WI38 (cell line): Measurements from ENCODE around the gene INTS11.

ENCODE experiments used
- H3K4me3 ChIP-seq: 2 replicates; pipeline ENCODE4 v1.5.1; 2011; ENCODE audit warnings: low read depth, mild to moderate bottlenecking, control low read depth, low read length
- TF ChIP-seq, protein P1 (sequence below): IDR thresholded peaks from 2 replicates; pipeline ENCODE4 v1.5.1; 2012; ENCODE audit warnings: low read depth, mild to moderate bottlenecking, control low read depth, low read length

Gene INTS11

DNA sequence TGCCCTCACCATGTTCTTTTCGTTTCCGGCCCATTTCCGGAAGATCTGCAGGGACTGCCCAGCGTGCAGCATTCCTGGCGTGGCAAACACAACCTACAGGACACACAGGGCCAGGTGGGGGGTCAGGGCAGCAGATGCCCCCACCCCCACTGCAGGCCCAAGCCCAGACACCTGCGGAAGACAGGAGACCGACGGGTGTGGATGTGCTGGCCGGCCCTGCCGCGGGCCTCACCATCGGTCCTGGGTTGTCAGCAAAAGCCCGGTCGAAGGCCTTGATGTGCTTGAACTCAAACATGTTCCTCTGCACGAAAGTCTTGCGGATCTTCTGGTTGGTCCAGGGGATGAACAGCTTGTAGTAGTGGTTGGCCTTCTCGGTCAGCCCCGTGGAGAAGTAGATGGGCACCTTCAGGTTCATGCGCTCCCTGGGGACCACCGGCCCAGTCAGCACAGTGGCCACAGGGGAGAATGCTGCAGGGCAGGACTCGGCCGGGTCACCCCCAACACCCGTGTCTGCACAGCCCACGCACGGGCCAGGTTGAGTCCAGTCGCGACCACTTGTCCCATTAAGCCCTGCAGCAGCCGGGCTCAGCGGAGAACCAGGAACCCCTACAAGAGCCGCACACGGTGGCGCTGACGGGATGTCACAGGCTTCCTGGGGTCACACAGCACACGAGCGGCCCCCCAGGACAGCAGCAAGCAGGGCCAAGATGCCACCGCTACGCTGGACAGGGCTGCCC is 10.8 kb downstream of the INTS11 start:
- TF ChIP-seq, protein P1, sequence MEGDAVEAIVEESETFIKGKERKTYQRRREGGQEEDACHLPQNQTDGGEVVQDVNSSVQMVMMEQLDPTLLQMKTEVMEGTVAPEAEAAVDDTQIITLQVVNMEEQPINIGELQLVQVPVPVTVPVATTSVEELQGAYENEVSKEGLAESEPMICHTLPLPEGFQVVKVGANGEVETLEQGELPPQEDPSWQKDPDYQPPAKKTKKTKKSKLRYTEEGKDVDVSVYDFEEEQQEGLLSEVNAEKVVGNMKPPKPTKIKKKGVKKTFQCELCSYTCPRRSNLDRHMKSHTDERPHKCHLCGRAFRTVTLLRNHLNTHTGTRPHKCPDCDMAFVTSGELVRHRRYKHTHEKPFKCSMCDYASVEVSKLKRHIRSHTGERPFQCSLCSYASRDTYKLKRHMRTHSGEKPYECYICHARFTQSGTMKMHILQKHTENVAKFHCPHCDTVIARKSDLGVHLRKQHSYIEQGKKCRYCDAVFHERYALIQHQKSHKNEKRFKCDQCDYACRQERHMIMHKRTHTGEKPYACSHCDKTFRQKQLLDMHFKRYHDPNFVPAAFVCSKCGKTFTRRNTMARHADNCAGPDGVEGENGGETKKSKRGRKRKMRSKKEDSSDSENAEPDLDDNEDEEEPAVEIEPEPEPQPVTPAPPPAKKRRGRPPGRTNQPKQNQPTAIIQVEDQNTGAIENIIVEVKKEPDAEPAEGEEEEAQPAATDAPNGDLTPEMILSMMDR, result no peak
- H3K4me3 ChIP-seq, result no peak overlapping the region

DNA sequence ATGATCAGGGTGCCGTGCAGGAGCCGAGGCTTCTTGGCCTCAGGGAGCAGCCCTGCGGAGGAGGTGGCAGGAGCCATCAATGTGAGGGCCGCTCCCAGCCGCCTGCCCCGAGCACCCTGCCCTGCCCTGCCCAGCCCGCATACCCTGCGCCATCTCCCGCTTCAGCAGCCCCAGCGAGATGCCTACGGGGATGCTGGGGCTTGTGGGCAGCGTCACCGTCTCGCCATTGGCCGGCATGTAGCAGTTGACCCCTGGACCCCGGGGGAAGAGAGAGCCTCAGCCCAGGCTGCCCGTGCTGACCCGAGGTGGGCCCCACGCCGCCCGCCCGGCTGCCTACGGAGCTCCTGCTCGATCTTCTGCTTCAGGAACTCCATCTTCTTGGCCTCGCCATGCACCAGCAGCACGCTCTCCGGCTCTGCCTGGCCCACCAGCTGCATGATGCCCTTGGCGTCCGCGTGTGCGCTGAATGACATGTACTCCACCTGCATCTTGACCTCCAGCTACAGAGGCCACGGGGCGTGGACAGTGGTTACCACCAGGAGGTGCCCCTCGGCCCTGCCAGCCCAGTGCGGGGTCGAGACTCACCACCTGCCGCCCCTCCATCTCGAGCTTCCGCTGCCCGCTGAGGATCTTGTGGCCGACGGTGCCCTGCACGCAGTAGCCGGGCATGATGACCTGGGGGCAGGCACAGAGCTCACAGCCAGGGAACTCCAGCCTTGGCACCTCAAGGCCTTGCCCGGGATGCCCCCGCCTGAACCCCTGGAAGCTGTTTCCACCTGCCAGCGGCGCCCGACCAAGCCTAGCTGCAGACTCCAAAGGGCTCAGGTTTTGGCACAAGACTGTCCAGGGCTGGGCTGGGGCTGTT is 11.8 kb downstream of the INTS11 start:
- TF ChIP-seq, protein P1, result no peak
- no peak overlapping the region for H3K4me3 ChIP-seq

DNA sequence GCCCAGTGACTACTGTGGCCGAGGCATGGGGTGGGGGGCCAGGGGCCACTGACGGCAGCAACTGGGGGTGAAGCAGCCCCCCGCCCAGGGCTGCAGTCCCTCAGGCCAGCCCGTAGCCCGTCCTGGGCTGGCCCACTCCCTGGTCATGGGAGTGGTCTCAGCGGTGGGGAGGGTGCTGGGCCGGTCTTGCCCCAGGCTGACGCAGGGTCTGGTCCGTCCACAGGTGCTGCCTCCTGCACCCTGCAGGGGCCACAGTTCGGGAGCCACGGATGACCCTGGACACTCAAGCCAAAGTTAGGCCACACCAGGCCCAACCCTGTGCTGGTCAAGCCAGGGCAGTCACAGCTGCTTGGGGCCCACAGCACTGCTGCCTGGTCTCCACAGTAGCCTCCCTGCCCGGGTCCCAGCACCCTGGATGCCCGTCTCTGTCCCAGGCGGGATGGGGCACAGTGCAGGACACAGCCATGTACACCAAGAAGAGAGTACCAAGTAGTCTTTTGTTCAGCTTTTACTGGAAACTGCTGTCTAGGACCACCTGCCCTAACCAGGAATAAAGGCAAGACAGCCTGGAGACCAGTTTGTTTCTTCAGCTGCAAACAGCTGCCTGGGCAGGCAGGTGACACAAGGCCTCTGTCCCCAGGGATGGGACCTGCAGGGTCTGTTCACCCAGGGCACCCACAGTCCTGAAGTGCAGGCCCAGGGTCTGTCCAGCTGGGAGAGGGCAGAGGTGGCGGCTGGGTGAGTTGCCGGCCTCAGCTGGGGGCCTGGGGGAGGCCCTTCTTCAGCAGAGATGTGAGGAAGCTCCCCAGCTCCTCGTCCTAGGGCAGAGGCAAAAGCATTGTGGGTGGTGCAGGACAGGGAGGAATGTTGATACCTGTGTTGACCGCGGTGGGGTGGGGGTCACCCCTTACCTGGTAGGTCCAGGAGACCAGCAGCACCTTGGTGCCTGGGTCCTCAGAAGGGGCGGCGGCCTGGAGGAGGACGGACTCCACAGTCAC is 13.1 kb downstream of the INTS11 start:
- H3K4me3 ChIP-seq, result no peak overlapping the region
- TF ChIP-seq, protein P1, result no peak

DNA sequence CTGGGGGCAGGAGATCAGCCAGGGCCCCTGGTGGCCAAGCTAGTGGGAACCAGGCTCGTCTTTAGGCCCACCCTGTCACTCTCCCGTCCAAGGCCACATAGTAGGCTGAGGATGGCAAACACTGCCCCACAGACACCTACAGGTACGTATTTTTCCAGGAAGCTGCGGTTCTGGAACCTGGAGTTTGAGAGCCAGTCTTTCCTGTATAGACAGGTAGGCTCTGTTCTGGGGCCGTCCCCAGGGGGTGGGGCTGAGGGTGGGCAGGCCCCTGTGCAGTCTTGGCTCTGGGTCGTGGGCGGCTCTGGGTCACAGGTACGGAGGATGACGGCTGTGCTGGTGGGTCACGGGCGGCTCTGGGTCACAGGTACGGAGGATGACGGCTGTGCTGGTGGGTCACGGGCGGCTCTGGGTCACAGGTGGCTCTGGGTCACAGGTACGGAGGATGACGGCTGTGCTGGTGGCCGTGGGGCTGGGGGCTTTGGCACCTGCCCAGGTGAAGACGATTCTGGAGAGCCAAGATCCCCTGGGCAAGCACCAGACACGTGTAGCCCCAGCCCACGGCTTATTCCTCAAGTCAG is 13.9 kb downstream of the INTS11 start:
- TF ChIP-seq, protein P1, result no peak
- no peak overlapping the region for H3K4me3 ChIP-seq

DNA sequence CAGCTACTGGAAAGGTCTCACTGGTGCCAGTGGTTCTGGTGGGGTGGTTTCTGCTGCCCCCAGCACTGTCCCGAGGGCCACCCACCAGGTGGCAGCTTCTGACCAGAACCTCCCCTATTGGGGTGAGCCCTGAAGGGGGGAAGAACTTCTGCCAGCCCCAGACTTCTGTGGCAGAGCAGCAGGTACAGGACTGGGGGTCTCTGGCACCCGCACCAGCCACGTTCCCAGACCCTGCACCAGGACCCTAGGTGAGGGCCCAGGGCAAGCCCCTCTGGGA is 14.4 kb downstream of the INTS11 start:
- no peak overlapping the region for H3K4me3 ChIP-seq
- TF ChIP-seq, protein P1, result no peak

DNA sequence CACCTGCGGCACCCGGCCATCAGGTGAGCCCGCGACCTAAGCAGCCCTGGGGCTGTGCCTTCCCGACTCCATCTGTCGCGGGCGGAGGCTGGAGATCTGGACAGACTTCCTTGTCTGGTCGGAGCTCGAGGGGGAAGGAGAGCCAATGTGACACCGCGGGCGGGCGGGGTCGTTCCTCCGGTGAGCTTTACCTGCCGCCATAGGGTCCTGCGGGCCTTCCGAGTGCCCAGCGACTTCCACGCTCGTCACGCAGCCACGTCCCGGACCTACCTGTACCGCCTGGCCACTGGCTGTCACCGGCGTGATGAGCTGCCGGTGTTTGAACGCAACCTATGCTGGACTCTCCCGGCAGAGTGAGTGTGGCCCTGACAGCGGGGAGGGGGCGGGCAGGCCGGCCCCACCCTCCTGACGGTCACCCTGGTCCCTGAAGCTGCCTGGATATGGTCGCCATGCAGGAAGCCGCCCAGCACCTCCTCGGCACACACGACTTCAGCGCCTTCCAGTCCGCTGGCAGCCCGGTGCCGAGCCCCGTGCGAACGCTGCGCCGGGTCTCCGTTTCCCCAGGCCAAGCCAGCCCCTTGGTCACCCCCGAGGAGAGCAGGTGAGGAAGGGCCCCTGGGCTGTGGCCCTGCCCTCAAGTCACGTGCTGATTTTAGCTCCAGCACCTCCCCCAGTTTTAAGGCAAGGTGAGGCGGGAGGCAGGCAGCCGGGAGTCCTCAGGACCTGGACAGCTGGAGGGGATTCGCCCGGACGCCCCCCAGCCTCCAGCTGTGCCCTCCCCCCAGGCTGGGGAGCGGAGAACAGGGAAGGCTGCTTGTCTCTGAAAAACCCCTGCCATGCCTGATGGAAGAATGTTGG is 15.0 kb downstream of the INTS11 start:
- H3K4me3 ChIP-seq, result peak overlapping the region; percentile 75
- TF ChIP-seq, protein P1, result no peak
